ENCODE results near the gene KIRREL1. TPM values are rescaled to one million over a fixed set of nuclear protein-coding genes. Genes with fewer than 3 reads are reported as not detected.

The KIRREL1 gene
- 34.9 TPM for total RNA-seq

- Histone ChIP-seq H3K27ac (peak within 1 kb of the TSS; percentile 98), H3K36me3 (no peaks in the 10 kb centered on the region), H3K27me3 (no peaks in the 10 kb centered on the region), H3K4me1 (peaks cover 42% of the 10 kb centered on the region), H3K9me3 (no peaks in the 10 kb centered on the region), H3K4me3 (peak within 1 kb of the TSS; percentile 92 to 97)
- intact Hi-C loops (cut with DNase I) = loop anchor here (2.0 to 5.0 kb wide), 2 partner anchors 44 to 93 kb away; no protein-coding TSS in a partner anchor
- DNase-seq (ENCODE audit: extremely low spot score in 2 of 2) = no peak
- TF ChIP-seq CTCF (IDR thresholded peaks at IDR 0.05) (peak in 1 of 3 experiments; percentile 22), POLR2AphosphoS5 (IDR thresholded peaks at IDR 0.05; ENCODE audit: insufficient read depth in 1 of 2, low read depth in 1 of 2) (peak in 1 of 2 donors; percentile 76), POLR2A (IDR thresholded peaks at IDR 0.05) (peak in 1 of 2 donors; percentile 45)
Measured at GRCh38 chr1:157993147-157993917, at the start of gene KIRREL1. TSS of gene KIRREL1 (plus strand) at chr1:157993645. CDS start at chr1:157993677, 32 bp downstream.

GRCh38 chr1:157944663-157945280, 48.7 kb upstream of the KIRREL1 start:
- Histone ChIP-seq H3K27ac (no peak overlapping the region), H3K27me3 (no peaks in the 10 kb centered on the region), H3K9me3 (no peaks in the 10 kb centered on the region), H3K4me3 (no peak overlapping the region), H3K36me3 (no peaks in the 10 kb centered on the region), H3K4me1 (no peaks in the 10 kb centered on the region)
- intact Hi-C loops (cut with DNase I) = no loop called here
- DNase-seq (ENCODE audit: extremely low spot score in 2 of 2) = no peak
- TF ChIP-seq CTCF (IDR thresholded peaks at IDR 0.05) (no peak), POLR2A (IDR thresholded peaks at IDR 0.05) (no peak), POLR2AphosphoS5 (IDR thresholded peaks at IDR 0.05; ENCODE audit: insufficient read depth in 1 of 2, low read depth in 1 of 2) (no peak)

- Histone ChIP-seq H3K27ac (no peak overlapping the region), H3K36me3 (no peaks in the 10 kb centered on the region), H3K9me3 (no peaks in the 10 kb centered on the region), H3K4me1 (no peaks in the 10 kb centered on the region), H3K27me3 (no peaks in the 10 kb centered on the region), H3K4me3 (no peak overlapping the region)
- TF ChIP-seq CTCF (IDR thresholded peaks at IDR 0.05) (peak in 1 of 3 experiments; percentile 7), POLR2A (IDR thresholded peaks at IDR 0.05) (no peak)
- intact Hi-C loops (cut with DNase I) = no loop called here
- DNase-seq (ENCODE audit: extremely low spot score in 2 of 2) = peak in 1 of 2 donors; percentile 54
Measured at GRCh38 chr1:157948312-157949073, 45.0 kb upstream of the KIRREL1 start.

- peak in 1 of 2 donors; percentile 22 for DNase-seq (ENCODE audit: extremely low spot score in 2 of 2)
- no peak for TF ChIP-seq POLR2AphosphoS5 (IDR thresholded peaks at IDR 0.05; ENCODE audit: insufficient read depth in 1 of 2, low read depth in 1 of 2)
- no peak for TF ChIP-seq CTCF (IDR thresholded peaks at IDR 0.05)
- no peak for TF ChIP-seq POLR2A (IDR thresholded peaks at IDR 0.05)
- no peaks in the 10 kb centered on the region for H3K36me3 ChIP-seq
Measured at GRCh38 chr1:157949074-157949354, 44.4 kb upstream of the KIRREL1 start.

More at GRCh38 chr1:157949074-157949354, 44.4 kb upstream of the KIRREL1 start:
- no peaks in the 10 kb centered on the region for H3K27me3 ChIP-seq
- intact Hi-C loops (cut with DNase I) = no loop called here
- no peak overlapping the region for H3K4me3 ChIP-seq
- H3K27ac ChIP-seq = no peak overlapping the region
- no peaks in the 10 kb centered on the region for H3K9me3 ChIP-seq
- no peaks in the 10 kb centered on the region for H3K4me1 ChIP-seq
